Esophagus muscularis mucosa (tissue), 4 donors: ENCODE data around the gene DSTYK. TPM values are rescaled to one million over a fixed set of nuclear protein-coding genes. Genes with fewer than 3 reads are reported as not detected.

Experiments
- DNase-seq: peaks from one replicate; pipeline ENCODE4 v3.0.0-alpha.2; 2017; ENCODE audit errors: extremely low spot score
- H3K27ac ChIP-seq, 4 donors: fragments of 200-600 bp; sonication (generic); replicated peaks in 1 of 4; 1 replicate in 3 of 4; 2 replicates in 1 of 4; pipeline ENCODE4 v1.5.1; 2016 to 2019; ENCODE audit warnings: mild to moderate bottlenecking in 1 of 4
- H3K27me3 ChIP-seq, 4 donors: fragments of 200-600 bp; sonication (generic); one replicate each; pipeline versions ENCODE4 v1.5.1 to v1.6.0; 2016 to 2019
- H3K36me3 ChIP-seq, 4 donors: fragments of 200-600 bp; sonication (generic); one replicate each; pipeline ENCODE4 v1.5.1; 2016 to 2019
- H3K4me1 ChIP-seq, 4 donors: fragments of 200-600 bp; sonication (generic); one replicate each; pipeline ENCODE4 v1.5.1; 2016 to 2019
- H3K4me3 ChIP-seq, 4 donors: fragments of 200-600 bp; sonication (generic); 1 replicate in 2 of 4; 2 replicates in 2 of 4; pipeline ENCODE4 v1.5.1; 2016 to 2019; ENCODE audit warnings: mild to moderate bottlenecking in 4 of 4, moderate library complexity in 1 of 4
- H3K9me3 ChIP-seq, 4 donors: fragments of 200-600 bp; sonication (generic); 1 replicate in 3 of 4; 2 replicates in 1 of 4; pipeline ENCODE4 v1.5.1; 2016 to 2019
- EP300 ChIP-seq: sonication (generic); formaldehyde crosslinking; IDR thresholded peaks from one replicate; pipeline ENCODE4 v1.6.1; 2017; ENCODE audit warnings: antibody characterized with exemption
- POLR2A ChIP-seq: fragments of 450-650 bp; IDR thresholded peaks from one replicate; pipeline ENCODE4 v1.6.1; 2017; ENCODE audit warnings: antibody characterized with exemption, moderate library complexity, mild to moderate bottlenecking, low read depth
- POLR2AphosphoS5 ChIP-seq, 2 donors: sonication (generic); formaldehyde crosslinking; IDR thresholded peaks; one replicate each; pipeline ENCODE4 v1.6.1; 2017; ENCODE audit warnings: antibody characterized with exemption in 2 of 2
- WGBS: methylation state at CpG from one replicate; pipeline ENCODE4 v1.1.5; 2018; 5-methylcytosine and 5-hydroxymethylcytosine counted together
- intact Hi-C: fragments of 100-400 bp; cut with DNase I; formaldehyde crosslinking; loops from one replicate; pipeline ENCODE4 v1.15.1; 2023
- total RNA-seq, 4 donors: library from RNA; depleted of rRNA; stranded (reverse); fragments of >200 nt; gene quantifications; one replicate each; pipeline versions ENCODE4 v1.1.0 to v1.2.1, GENCODE V29; 2016
- TF ChIP-seq, protein P1 (sequence below), 3 experiments: fragments of 200-600 bp in 2 of 3; fragments of 450-650 bp in 1 of 3; sonication (generic) in 2 of 3; IDR thresholded peaks; one replicate each; pipeline ENCODE4 v1.5.1; 2017 to 2019; ENCODE audit warnings: antibody characterized with exemption in 3 of 3, mild to moderate bottlenecking in 2 of 3, moderate library complexity in 1 of 3

The DSTYK gene
- total RNA-seq, 4 donors from 2014 or later, result 12.0 to 16.1 (median 13.9) TPM

DNA sequence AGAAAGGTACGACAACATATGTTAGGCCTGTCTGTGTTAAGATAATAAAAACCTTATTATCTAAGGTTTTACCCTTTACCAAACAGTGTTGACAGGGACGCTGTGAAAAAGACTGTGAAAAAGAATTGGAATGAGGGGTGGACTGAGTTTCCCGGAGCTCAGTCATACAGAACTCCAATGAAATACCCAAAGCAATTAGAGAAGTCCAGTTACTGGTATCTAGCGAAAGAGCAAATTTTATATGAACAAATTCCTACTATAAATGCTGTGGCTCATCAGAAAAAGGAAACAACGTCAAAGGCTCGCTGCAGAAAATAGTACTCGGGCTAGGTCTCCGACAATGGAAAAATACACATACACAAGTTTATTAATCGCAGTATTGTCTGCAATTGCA is 89.0 kb downstream of the DSTYK start:
- 32% methylated on average over 9 of the region's 9 CpGs for WGBS
- TF ChIP-seq EP300 (no peak), POLR2AphosphoS5 (IDR thresholded peaks at IDR 0.05) (no peak)
- TF ChIP-seq, protein P1, sequence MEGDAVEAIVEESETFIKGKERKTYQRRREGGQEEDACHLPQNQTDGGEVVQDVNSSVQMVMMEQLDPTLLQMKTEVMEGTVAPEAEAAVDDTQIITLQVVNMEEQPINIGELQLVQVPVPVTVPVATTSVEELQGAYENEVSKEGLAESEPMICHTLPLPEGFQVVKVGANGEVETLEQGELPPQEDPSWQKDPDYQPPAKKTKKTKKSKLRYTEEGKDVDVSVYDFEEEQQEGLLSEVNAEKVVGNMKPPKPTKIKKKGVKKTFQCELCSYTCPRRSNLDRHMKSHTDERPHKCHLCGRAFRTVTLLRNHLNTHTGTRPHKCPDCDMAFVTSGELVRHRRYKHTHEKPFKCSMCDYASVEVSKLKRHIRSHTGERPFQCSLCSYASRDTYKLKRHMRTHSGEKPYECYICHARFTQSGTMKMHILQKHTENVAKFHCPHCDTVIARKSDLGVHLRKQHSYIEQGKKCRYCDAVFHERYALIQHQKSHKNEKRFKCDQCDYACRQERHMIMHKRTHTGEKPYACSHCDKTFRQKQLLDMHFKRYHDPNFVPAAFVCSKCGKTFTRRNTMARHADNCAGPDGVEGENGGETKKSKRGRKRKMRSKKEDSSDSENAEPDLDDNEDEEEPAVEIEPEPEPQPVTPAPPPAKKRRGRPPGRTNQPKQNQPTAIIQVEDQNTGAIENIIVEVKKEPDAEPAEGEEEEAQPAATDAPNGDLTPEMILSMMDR (IDR thresholded peaks at IDR 0.05), result no peak
- Histone ChIP-seq H3K4me3 (peak overlapping the region; percentile 74 to 96 (median 76)), H3K27me3 (no peaks in the 10 kb centered on the region), H3K9me3 (no peaks in the 10 kb centered on the region), H3K36me3 (peaks cover 0 to 16% (median 9%) of the 10 kb centered on the region in 4 donors), H3K27ac (peak overlapping the region; percentile 84 to 94 (median 90)), H3K4me1 (peaks cover 23 to 43% (median 33%) of the 10 kb centered on the region in 4 donors)
- intact Hi-C loops, result no loop called here
- no peak for DNase-seq

GRCh38 chr1:205121660-205122488 is 89.6 kb downstream of the DSTYK start, which contains the start of gene RBBP5:
RBBP5 (minus strand) TSS chr1:205121978; CDS start chr1:205121873, 105 bp downstream.
- 1% methylated on average over 41 of the region's 46 CpGs for WGBS
- DNase-seq, result peak; percentile 98
- TF ChIP-seq POLR2AphosphoS5 (IDR thresholded peaks at IDR 0.05) (peak; percentile 86 to 95), POLR2A (peak; percentile 44), EP300 (no peak)
- TF ChIP-seq, protein P1 (IDR thresholded peaks at IDR 0.05), result peak; percentile 69 to 78 (median 71)

GRCh38 chr1:205118752-205119151 is 92.8 kb downstream of the DSTYK start:
- intact Hi-C loops, result no loop called here
- TF ChIP-seq, protein P1 (IDR thresholded peaks at IDR 0.05), result no peak
- no peak for TF ChIP-seq POLR2AphosphoS5 (IDR thresholded peaks at IDR 0.05)
- TF ChIP-seq POLR2A, result no peak
- no peak for TF ChIP-seq EP300
- Histone ChIP-seq H3K27ac (no peak overlapping the region), H3K4me1 (peaks cover 23 to 43% (median 35%) of the 10 kb centered on the region in 4 donors), H3K36me3 (peaks cover 5 to 54% (median 33%) of the 10 kb centered on the region in 4 donors), H3K4me3 (no peak overlapping the region), H3K27me3 (no peaks in the 10 kb centered on the region), H3K9me3 (no peaks in the 10 kb centered on the region)
- DNase-seq, result no peak
- 76% methylated on average over 2 of the region's 2 CpGs for WGBS

More at GRCh38 chr1:205121660-205122488, 89.6 kb downstream of the DSTYK start, which contains the start of gene RBBP5:
- peak within 1 kb of the TSS; percentile 84 to 94 (median 90) for H3K27ac ChIP-seq
- no peaks in the 10 kb centered on the region for H3K27me3 ChIP-seq
- intact Hi-C loops, result no loop called here
- peaks cover 0 to 22% (median 15%) of the 10 kb centered on the region in 4 donors for H3K36me3 ChIP-seq
- H3K4me3 ChIP-seq, result peak within 1 kb of the TSS; percentile 74 to 96 (median 76)
- peaks cover 23 to 43% (median 34%) of the 10 kb centered on the region in 4 donors for H3K4me1 ChIP-seq
- H3K9me3 ChIP-seq, result no peaks in the 10 kb centered on the region

DNA sequence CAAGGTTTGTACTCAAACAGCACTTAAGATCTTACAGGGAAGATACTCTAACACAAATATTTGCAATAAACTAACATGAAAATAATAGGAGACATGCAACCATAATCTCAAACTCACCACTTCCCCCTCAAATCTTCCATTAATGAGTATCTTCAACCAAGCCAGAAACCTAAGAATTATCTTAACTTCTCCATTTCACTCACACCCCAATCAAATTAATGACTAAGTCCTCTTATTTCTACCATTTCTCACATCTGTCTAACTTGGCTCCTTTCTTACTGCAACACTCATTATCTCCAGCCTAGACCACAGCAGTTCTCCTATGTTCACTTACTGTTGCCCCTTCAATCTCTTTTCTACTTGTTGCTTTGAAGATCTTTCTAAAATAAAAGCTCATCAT is 100.1 kb downstream of the DSTYK start:
- no peak overlapping the region for H3K4me3 ChIP-seq
- H3K4me1 ChIP-seq, result no peaks in the 10 kb centered on the region
- no peaks in the 10 kb centered on the region for H3K27me3 ChIP-seq
- no peak for TF ChIP-seq POLR2A
- no peak for TF ChIP-seq EP300
- TF ChIP-seq, protein P1 (IDR thresholded peaks at IDR 0.05), result no peak
- TF ChIP-seq POLR2AphosphoS5 (IDR thresholded peaks at IDR 0.05), result no peak
- intact Hi-C loops, result no loop called here
- no peak for DNase-seq
- H3K36me3 ChIP-seq, result peaks cover 22 to 96% (median 60%) of the 10 kb centered on the region in 4 donors
- no peaks in the 10 kb centered on the region for H3K9me3 ChIP-seq
- no peak overlapping the region for H3K27ac ChIP-seq
